B cell (primary cell): ENCODE data around the gene TRAPPC14. TPM values are rescaled to one million over a fixed set of nuclear protein-coding genes. Genes with fewer than 3 reads are reported as not detected.

Experiments
- ATAC-seq: fragments of 200-7000 bp; cut with Tn5 transposase; one replicate; pipeline ENCODE4 v1.10.0; 2021; ENCODE audit warnings: low read depth, mild to moderate bottlenecking, moderate number of reproducible peaks, moderate library complexity
- CTCF ChIA-PET: fragments of 350-600 bp; sonication (Branson Sonifier 250); formaldehyde crosslinking; loops from one replicate; lab custom pipeline; 2021; ENCODE audit warnings: antibody characterized with exemption, inconsistent platforms; lab: Charles Lee
- POLR2A ChIA-PET: fragments of 350-600 bp; sonication (Branson Sonifier 250); formaldehyde crosslinking; loops from one replicate; lab custom pipeline; 2021; ENCODE audit warnings: antibody characterized with exemption; lab: Charles Lee
- DNase-seq: peaks from one replicate; pipeline ENCODE4 v3.0.0; 2013
- H2AFZ ChIP-seq: 2 replicates; pipeline ENCODE4 v1.6.1; 2012; ENCODE audit warnings: mild to moderate bottlenecking, low read depth, low read length; ENCODE audit not compliant: insufficient read depth, poor library complexity, severe bottlenecking
- H3K27ac ChIP-seq, 2 donors: 1 replicate in 1 of 2; 2 replicates in 1 of 2; pipeline ENCODE4 v1.5.1; 2012 to 2013; ENCODE audit warnings: low read length in 2 of 2, mild to moderate bottlenecking in 2 of 2, moderate library complexity in 1 of 2
- H3K27me3 ChIP-seq, 4 experiments: fragments of 200-600 bp in 1 of 4; sonication (generic) in 1 of 4; replicated peaks in 1 of 4; 1 replicate in 2 of 4; 2 replicates in 2 of 4; pipeline versions ENCODE4 v1.6.1 to v1.7.0; 2013 to 2016; ENCODE audit warnings: low read length in 3 of 4, mild to moderate bottlenecking in 2 of 4, mixed read lengths in 1 of 4, moderate library complexity in 1 of 4; ENCODE audit not compliant: insufficient read depth in 4 of 4, control insufficient read depth in 3 of 4; ENCODE audit errors: control extremely low read depth in 1 of 4
- H3K36me3 ChIP-seq, 2 experiments: replicated peaks in 1 of 2; 1 replicate in 1 of 2; 2 replicates in 1 of 2; pipeline versions ENCODE4 v1.6.1 to v1.7.1; 2013; ENCODE audit warnings: low read length in 1 of 2; ENCODE audit not compliant: insufficient read depth in 2 of 2, control insufficient read depth in 1 of 2; ENCODE audit errors: control extremely low read depth in 1 of 2, extremely low read depth in 1 of 2
- H3K4me1 ChIP-seq, 2 donors: fragments of 200-600 bp in 1 of 2; sonication (generic) in 1 of 2; 1 replicate in 1 of 2; 2 replicates in 1 of 2; pipeline versions ENCODE4 v1.5.1 to v1.6.1; 2013 to 2017; ENCODE audit warnings: low read length in 2 of 2; ENCODE audit not compliant: control insufficient read depth in 2 of 2, insufficient read depth in 2 of 2
- H3K4me2 ChIP-seq: replicated peaks from 2 replicates; pipeline ENCODE3; 2012; ENCODE audit warnings: mild to moderate bottlenecking, low read depth, low read length; ENCODE audit not compliant: poor library complexity, severe bottlenecking
- H3K4me3 ChIP-seq, 5 experiments: fragments of 200-600 bp in 1 of 5; sonication (generic) in 1 of 5; 1 replicate in 3 of 5; 2 replicates in 2 of 5; pipeline versions ENCODE4 v1.5.1 to v1.7.0; 2011 to 2016; ENCODE audit warnings: low read length in 4 of 5, mild to moderate bottlenecking in 4 of 5, low read depth in 2 of 5, control low read depth in 1 of 5, moderate library complexity in 1 of 5; ENCODE audit not compliant: insufficient read depth in 1 of 5; ENCODE audit errors: control extremely low read depth in 1 of 5, extremely low read depth in 1 of 5
- H3K79me2 ChIP-seq: fragments of 200-600 bp; sonication (generic); one replicate; pipeline ENCODE4 v1.6.0; 2016; ENCODE audit warnings: low read length; ENCODE audit not compliant: control insufficient read depth, insufficient read depth
- H3K9ac ChIP-seq: fragments of 200-600 bp; sonication (generic); 2 replicates; pipeline ENCODE4 v1.6.1; 2017; ENCODE audit warnings: mild to moderate bottlenecking, low read length, moderate library complexity
- H3K9me3 ChIP-seq, 3 donors: one replicate each; pipeline versions ENCODE4 v1.6.1 to v1.7.1; 2013; ENCODE audit warnings: low read length in 2 of 3; ENCODE audit not compliant: control insufficient read depth in 2 of 3, insufficient read depth in 1 of 3; ENCODE audit errors: control extremely low read depth in 1 of 3
- H4K20me1 ChIP-seq: 2 replicates; pipeline ENCODE4 v1.6.0; 2012; ENCODE audit warnings: mild to moderate bottlenecking, low read length; ENCODE audit not compliant: insufficient read depth, control insufficient read depth, poor library complexity, severe bottlenecking
- H3K27ac Mint-ChIP-seq: one replicate; pipeline ENCODE4 v1.8.0; 2021; ENCODE audit warnings: mixed read lengths
- H3K27me3 Mint-ChIP-seq: one replicate; pipeline ENCODE4 v1.8.0; 2021; ENCODE audit warnings: mixed read lengths
- H3K4me1 Mint-ChIP-seq: one replicate; pipeline ENCODE4 v1.8.0; 2021; ENCODE audit warnings: mixed read lengths
- H3K4me3 Mint-ChIP-seq: one replicate; pipeline ENCODE4 v1.8.0; 2021; ENCODE audit warnings: mixed read lengths
- H3K9me3 Mint-ChIP-seq: one replicate; pipeline ENCODE4 v1.8.0; 2022; ENCODE audit warnings: mixed read lengths; ENCODE audit not compliant: insufficient read depth
- EZH2 ChIP-seq: IDR thresholded peaks from 2 replicates; pipeline ENCODE4 v1.6.1; 2012; ENCODE audit warnings: borderline replicate concordance, low read depth, mild to moderate bottlenecking, moderate library complexity, low read length; ENCODE audit not compliant: insufficient read depth, poor library complexity, severe bottlenecking
- WGBS: methylation state at CpG from one replicate; pipeline ENCODE4 v1.1.5; 2013; ENCODE audit warnings: missing lambda C conversion rate; ENCODE audit not compliant: insufficient coverage; 5-methylcytosine and 5-hydroxymethylcytosine counted together
- intact Hi-C: fragments of 100-400 bp; cut with micrococcal nuclease; formaldehyde crosslinking; loops from one replicate; pipeline ENCODE4 v1.10.0; 2022
- polyA plus RNA-seq: library from polyadenylated mRNA; depleted of rRNA; stranded (reverse); fragments of >200 nt; gene quantifications from 2 replicates; pipeline ENCODE4 v1.2.3, GENCODE V29; 2012
- total RNA-seq, 2 donors: library from RNA; stranded (reverse); fragments of 120-200 nt in 1 of 2; gene quantifications; 1 replicate in 1 of 2; 2 replicates in 1 of 2; pipeline versions ENCODE4 v1.2.3 to v1.2.4, GENCODE V29; 2013 to 2022
- TF ChIP-seq, protein P1 (sequence below): fragments of 200-600 bp; IDR thresholded peaks from one replicate; pipeline ENCODE4 v1.8.0; 2022; ENCODE audit warnings: antibody characterized with exemption, mild to moderate bottlenecking

Gene TRAPPC14
- total and polyA plus RNA-seq, 2 donors (not counting 1 experiment from before 2014, with no cell fraction given), result 64.8 to 71.2 TPM

DNA sequence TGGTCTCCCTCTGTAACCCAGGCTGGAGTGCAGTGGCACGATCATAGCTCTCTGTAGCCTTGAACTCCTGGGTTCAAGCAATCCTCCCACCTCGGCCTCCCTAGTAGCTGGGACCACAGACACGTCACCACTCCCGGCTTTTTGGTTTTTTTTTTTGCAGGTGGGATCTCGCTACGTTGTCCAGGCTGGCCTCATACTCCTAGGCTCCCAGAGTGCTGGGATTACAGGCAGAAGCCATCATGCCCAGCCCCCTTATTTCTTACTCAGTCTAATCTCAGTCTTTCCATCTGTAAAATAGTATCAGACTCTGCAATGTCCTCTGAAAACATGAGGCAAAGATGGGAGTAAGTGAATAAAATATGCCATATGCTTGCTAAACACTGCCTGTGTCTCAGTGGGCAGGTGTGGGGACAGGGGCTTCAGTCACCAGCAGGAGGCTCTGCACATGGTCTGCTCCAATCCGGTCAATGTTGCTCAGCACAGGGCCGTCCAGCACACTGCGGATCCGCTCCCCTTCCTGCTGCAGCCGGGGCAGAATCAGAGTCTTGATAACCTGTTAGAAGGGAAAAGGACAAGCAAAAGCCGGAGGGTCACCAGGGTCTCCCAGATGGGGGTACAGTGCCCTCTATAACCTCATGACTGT, 48.9 kb downstream of the TRAPPC14 start:
- DNase-seq, result no peak
- Mint-ChIP-seq H3K9me3 (no peaks in the 10 kb centered on the region), H3K27ac (no peak overlapping the region), H3K27me3 (no peaks in the 10 kb centered on the region), H3K4me3 (no peak overlapping the region), H3K4me1 (no peaks in the 10 kb centered on the region)
- H3K4me3 ChIP-seq, result no peak overlapping the region
- H3K9ac ChIP-seq, result no peak overlapping the region
- no peak overlapping the region for H3K4me2 ChIP-seq
- peaks cover 3% of the 10 kb centered on the region for H3K79me2 ChIP-seq
- POLR2A ChIA-PET, result no interaction called here
- no peak for TF ChIP-seq EZH2
- TF ChIP-seq, protein P1, sequence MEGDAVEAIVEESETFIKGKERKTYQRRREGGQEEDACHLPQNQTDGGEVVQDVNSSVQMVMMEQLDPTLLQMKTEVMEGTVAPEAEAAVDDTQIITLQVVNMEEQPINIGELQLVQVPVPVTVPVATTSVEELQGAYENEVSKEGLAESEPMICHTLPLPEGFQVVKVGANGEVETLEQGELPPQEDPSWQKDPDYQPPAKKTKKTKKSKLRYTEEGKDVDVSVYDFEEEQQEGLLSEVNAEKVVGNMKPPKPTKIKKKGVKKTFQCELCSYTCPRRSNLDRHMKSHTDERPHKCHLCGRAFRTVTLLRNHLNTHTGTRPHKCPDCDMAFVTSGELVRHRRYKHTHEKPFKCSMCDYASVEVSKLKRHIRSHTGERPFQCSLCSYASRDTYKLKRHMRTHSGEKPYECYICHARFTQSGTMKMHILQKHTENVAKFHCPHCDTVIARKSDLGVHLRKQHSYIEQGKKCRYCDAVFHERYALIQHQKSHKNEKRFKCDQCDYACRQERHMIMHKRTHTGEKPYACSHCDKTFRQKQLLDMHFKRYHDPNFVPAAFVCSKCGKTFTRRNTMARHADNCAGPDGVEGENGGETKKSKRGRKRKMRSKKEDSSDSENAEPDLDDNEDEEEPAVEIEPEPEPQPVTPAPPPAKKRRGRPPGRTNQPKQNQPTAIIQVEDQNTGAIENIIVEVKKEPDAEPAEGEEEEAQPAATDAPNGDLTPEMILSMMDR, result no peak
- H3K27ac ChIP-seq, result no peak overlapping the region
- intact Hi-C loops, result no loop called here
- no peaks in the 10 kb centered on the region for H4K20me1 ChIP-seq
- no peaks in the 10 kb centered on the region for H3K9me3 ChIP-seq
- ATAC-seq, result no peak
- no peaks in the 10 kb centered on the region for H3K27me3 ChIP-seq
- CTCF ChIA-PET, result no interaction called here
- H2AFZ ChIP-seq, result no peak overlapping the region
- 89% methylated on average over 11 of the region's 12 CpGs for WGBS
- no peaks in the 10 kb centered on the region for H3K4me1 ChIP-seq
- H3K36me3 ChIP-seq, result peaks cover 0 to 54% of the 10 kb centered on the region in 2 experiments

DNA sequence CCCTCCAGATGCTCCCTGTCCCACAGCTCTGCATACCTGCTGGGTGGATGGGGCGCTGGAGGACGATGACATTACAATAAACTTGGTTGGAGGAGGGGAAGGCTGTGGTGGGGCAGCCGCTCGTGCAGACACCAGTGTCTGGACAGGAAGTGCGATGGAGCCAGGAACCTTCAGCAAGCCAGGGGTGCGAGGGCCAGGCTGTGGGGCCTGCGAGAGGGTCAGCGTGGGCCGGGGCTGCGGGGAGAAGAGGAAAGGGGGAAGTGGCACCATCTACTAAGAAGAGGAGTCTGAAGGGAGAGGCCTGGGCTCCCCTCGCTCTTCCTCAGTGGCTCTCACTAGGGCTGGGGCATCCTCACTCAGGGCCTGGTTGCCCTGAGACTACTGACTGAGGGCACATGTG, 50.6 kb downstream of the TRAPPC14 start:
- H3K36me3 ChIP-seq, result peaks cover 0 to 44% of the 10 kb centered on the region in 2 experiments

More for the DNA sequence above, 50.6 kb downstream of the TRAPPC14 start:
- H3K4me1 ChIP-seq, result no peaks in the 10 kb centered on the region
- Mint-ChIP-seq H3K27ac (no peak overlapping the region), H3K9me3 (no peaks in the 10 kb centered on the region), H3K4me3 (no peak overlapping the region), H3K4me1 (peaks cover 2% of the 10 kb centered on the region), H3K27me3 (no peaks in the 10 kb centered on the region)
- no peak overlapping the region for H3K4me2 ChIP-seq
- 87% methylated on average over 11 of the region's 11 CpGs for WGBS
- no peaks in the 10 kb centered on the region for H3K79me2 ChIP-seq
- no peaks in the 10 kb centered on the region for H3K9me3 ChIP-seq
- no peak overlapping the region for H2AFZ ChIP-seq
- DNase-seq (no peak), ATAC-seq (no peak)
- no peak overlapping the region for H3K27ac ChIP-seq
- CTCF ChIA-PET, result no interaction called here
- no peak for TF ChIP-seq EZH2
- TF ChIP-seq, protein P1, result no peak
- H4K20me1 ChIP-seq, result no peaks in the 10 kb centered on the region
- H3K27me3 ChIP-seq, result no peaks in the 10 kb centered on the region
- intact Hi-C loops, result no loop called here
- no peak overlapping the region for H3K9ac ChIP-seq
- H3K4me3 ChIP-seq, result no peak overlapping the region
- POLR2A ChIA-PET, result no interaction called here
